ENCODE results near the gene POU2AF3. TPM values are rescaled to one million over a fixed set of nuclear protein-coding genes. Genes with fewer than 3 reads are reported as not detected.

Gene POU2AF3
- total RNA-seq, 1 experiment from 2014 or later = not detected

DNA sequence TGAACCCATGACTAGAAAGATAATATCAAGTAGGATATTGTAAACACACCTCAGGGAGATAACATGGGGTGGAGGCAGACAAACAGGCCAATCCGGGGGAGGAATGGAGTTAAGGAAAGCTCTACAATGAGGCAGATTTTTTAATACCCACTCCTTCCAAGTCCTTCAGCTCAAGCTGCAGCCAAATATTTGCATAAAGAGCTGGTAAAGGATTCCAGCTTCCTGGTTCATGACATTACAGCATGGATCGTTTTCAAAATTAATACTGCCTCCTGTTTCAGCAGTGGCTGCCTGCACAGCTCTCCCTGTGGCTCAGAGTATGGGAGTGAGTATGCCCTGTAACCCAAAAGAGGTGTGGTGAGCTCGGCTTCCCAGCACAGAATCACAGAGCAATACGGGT is 5.1 kb downstream of the POU2AF3 start:
- H3K9me2 ChIP-seq (ENCODE audit: insufficient read depth) = no peaks in the 10 kb centered on the region
- RAD21 ChIA-PET (ENCODE audit: low non-redundant PET in 1 of 2, low total read pairs in 2 of 2, uncharacterized antibody in 2 of 2, unreplicated experiment in 2 of 2) = no interaction called here
- H4K20me1 ChIP-seq (ENCODE audit: insufficient read depth) = no peaks in the 10 kb centered on the region
- CTCF ChIA-PET = interaction anchor here (0.8 kb wide), 1 partner anchor 9 kb away, joined by 3 read pairs; no protein-coding TSS in a partner anchor
- ATAC-seq = no peak
- no peaks in the 10 kb centered on the region; a peak in 1 of 4 replicates for H3K4me1 ChIP-seq (ENCODE audit: control insufficient read depth in 1 of 2, insufficient read depth in 2 of 2, low read length in 2 of 2)
- no peak for TF ChIP-seq POLR2AphosphoS5 (IDR thresholded peaks at IDR 0.05; ENCODE audit: low read depth, low read length)
- TF ChIP-seq JUND (IDR thresholded peaks at IDR 0.05) = no peak
- TF ChIP-seq YY1 (IDR thresholded peaks at IDR 0.05; ENCODE audit: extremely low read depth, insufficient replicate concordance, low read depth, low read length) = no peak
- no peak for TF ChIP-seq CEBPB (IDR thresholded peaks at IDR 0.05; ENCODE audit: low read depth)
- TF ChIP-seq, protein P1, sequence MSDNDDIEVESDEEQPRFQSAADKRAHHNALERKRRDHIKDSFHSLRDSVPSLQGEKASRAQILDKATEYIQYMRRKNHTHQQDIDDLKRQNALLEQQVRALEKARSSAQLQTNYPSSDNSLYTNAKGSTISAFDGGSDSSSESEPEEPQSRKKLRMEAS (IDR thresholded peaks at IDR 0.05) = no peak
- TF ChIP-seq, protein P2, sequence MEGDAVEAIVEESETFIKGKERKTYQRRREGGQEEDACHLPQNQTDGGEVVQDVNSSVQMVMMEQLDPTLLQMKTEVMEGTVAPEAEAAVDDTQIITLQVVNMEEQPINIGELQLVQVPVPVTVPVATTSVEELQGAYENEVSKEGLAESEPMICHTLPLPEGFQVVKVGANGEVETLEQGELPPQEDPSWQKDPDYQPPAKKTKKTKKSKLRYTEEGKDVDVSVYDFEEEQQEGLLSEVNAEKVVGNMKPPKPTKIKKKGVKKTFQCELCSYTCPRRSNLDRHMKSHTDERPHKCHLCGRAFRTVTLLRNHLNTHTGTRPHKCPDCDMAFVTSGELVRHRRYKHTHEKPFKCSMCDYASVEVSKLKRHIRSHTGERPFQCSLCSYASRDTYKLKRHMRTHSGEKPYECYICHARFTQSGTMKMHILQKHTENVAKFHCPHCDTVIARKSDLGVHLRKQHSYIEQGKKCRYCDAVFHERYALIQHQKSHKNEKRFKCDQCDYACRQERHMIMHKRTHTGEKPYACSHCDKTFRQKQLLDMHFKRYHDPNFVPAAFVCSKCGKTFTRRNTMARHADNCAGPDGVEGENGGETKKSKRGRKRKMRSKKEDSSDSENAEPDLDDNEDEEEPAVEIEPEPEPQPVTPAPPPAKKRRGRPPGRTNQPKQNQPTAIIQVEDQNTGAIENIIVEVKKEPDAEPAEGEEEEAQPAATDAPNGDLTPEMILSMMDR (IDR thresholded peaks at IDR 0.05 in 2 of 3, conservative IDR thresholded peaks at IDR 0.05 in 1 of 3; ENCODE audit: borderline replicate concordance in 1 of 3, insufficient read depth in 1 of 3, low read depth in 2 of 3, low read length in 2 of 3) = no peak
- no peak for TF ChIP-seq CBX3 (IDR thresholded peaks at IDR 0.05; ENCODE audit: low read depth)
- TF ChIP-seq FOSL1 (IDR thresholded peaks at IDR 0.05; ENCODE audit: low read depth) = no peak
- TF ChIP-seq EZH2 (IDR thresholded peaks at IDR 0.05) = no peak
- no peak for TF ChIP-seq SP1 (IDR thresholded peaks at IDR 0.05; ENCODE audit: low read depth)
- TF ChIP-seq SIN3A (IDR thresholded peaks at IDR 0.05; ENCODE audit: low read depth) = no peak
- TF ChIP-seq ZFX (IDR thresholded peaks at IDR 0.05) = no peak
- TF ChIP-seq POLR2A (IDR thresholded peaks at IDR 0.05; ENCODE audit: borderline replicate concordance, extremely low read depth, insufficient read depth, insufficient read length) = no peak
- TF ChIP-seq SRF (IDR thresholded peaks at IDR 0.05; ENCODE audit: low read depth) = no peak
- no peak for TF ChIP-seq EGR1 (IDR thresholded peaks at IDR 0.05; ENCODE audit: low read depth)
- TF ChIP-seq TCF7L2 (IDR thresholded peaks at IDR 0.05; ENCODE audit: borderline replicate concordance, extremely low read depth, insufficient read depth, insufficient read length) = no peak
- no peak for TF ChIP-seq ZNF274 (IDR thresholded peaks at IDR 0.05; ENCODE audit: low read depth, low read length)
- H3K4me2 ChIP-seq (ENCODE audit: low read length) = no peak overlapping the region
- intact Hi-C loops (cut with micrococcal nuclease) = no loop called here
- BruUV-seq (replicated peaks) = no TSS peak
- no peaks in the 10 kb centered on the region for H3K79me2 ChIP-seq (ENCODE audit: insufficient read depth, low read length)
- H3K36me3 ChIP-seq (ENCODE audit: control insufficient read depth in 1 of 2, insufficient read depth in 2 of 2, low read length in 2 of 2) = no peaks in the 10 kb centered on the region
- no peak overlapping the region for H3K4me3 ChIP-seq (replicated peaks in 1 of 2; ENCODE audit: low read depth in 1 of 2, low read length in 2 of 2)
- H3K9ac ChIP-seq (ENCODE audit: low read length) = no peak overlapping the region
- H2AFZ ChIP-seq (ENCODE audit: low read depth, low read length, poor library complexity, severe bottlenecking) = no peak overlapping the region
- peaks cover 33% of the 10 kb centered on the region for H3K27me3 ChIP-seq (ENCODE audit: insufficient read depth, low read length)
- POLR2A ChIA-PET = no interaction called here
- no peak overlapping the region for H3K27ac ChIP-seq (ENCODE audit: low read depth, low read length)
- H3K9me3 ChIP-seq (ENCODE audit: control insufficient read depth in 1 of 2, insufficient read depth in 1 of 2, low read depth in 1 of 2, low read length in 2 of 2) = no peaks in the 10 kb centered on the region
- no peak for DNase-seq (ENCODE audit: low read depth, low spot score)

Measured in HCT116 (cell line).